Activated T-helper 9 cell treated with anti-CD3 and anti-CD28 coated beads, Interleukin-2, amount 50 U/mL, for 16 hours (primary cell): Measurements from ENCODE around the gene ZNF184.
"Not testable (repeated sequence)": the region's sequence is repeated elsewhere in the genome, so short reads cannot be mapped to it uniquely, and the experiment has no call there.

Experiments
- DNase-seq: peaks from one replicate; pipeline ENCODE4 v3.0.0-alpha.2; 2020; ENCODE audit warnings: low read depth

ZNF184 gene

GRCh38 chr6:27424851-27425250, 48.1 kb downstream of the ZNF184 start:
- DNase-seq, result not testable (repeated sequence)

GRCh38 chr6:27422651-27423332, 50.1 kb downstream of the ZNF184 start:
- DNase-seq, result no peak

GRCh38 chr6:27419363-27419762, 53.5 kb downstream of the ZNF184 start:
- no peak for DNase-seq

DNA sequence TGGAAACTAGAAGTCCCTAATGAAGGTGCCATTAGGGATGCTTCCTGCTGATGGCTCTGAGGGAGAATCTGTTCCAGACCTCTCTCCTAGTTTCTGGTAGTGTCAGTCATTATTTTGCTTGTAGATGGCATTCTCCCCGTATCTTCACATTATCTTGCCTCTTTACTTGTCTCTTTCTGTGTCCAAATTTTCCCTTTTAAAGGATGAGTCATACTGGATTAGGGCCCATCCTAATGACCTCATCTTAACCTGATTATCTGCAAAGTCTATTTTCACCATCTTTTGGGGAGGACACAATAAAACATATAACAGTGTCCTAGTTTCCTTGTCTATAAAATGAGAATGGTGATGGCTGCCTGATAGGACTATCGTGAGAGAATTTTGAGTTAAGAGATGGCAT, 57.0 kb downstream of the ZNF184 start:
- DNase-seq, result no peak

GRCh38 chr6:27414996-27415395, 57.9 kb downstream of the ZNF184 start:
- no peak for DNase-seq

- DNase-seq, result no peak
Observed at GRCh38 chr6:27414300-27414699, 58.6 kb downstream of the ZNF184 start.

DNA sequence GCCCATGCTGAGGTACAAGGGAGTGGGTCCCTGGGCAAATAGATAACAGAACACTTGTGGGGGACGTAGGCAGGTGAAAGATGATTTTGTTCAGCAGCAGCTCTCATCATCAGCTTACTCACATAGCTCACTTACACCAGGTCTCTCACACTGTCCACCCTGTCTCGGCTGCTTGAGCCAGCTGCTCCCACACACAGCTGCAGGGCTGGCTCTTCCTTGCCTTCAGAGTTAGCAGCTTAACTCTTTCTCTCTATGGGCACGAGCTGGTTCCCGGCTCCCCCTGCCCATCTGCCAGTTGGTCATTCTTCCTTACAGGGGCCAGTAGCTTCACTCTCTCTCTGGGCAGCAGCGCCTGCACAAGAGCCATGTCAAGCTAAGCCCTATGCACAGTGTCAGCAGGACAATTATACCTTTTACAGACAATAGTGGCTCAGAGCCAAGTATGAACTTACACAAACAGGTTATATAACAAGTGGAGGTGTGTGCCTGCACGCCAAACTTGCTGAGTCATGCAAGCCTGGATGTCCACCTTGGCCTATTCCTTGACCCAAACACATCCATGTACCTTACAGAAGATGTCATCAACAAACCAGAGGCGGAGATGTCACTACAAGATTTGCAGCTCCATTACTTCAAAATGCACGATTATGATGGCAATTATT, 65.6 kb downstream of the ZNF184 start:
- DNase-seq, result no peak

- no peak for DNase-seq
Observed at GRCh38 chr6:27406085-27406484, 66.8 kb downstream of the ZNF184 start.

GRCh38 chr6:27400877-27401642, 71.8 kb downstream of the ZNF184 start:
- DNase-seq, result no peak
